ENCODE data around the gene CALML4.

Gene CALML4

DNA sequence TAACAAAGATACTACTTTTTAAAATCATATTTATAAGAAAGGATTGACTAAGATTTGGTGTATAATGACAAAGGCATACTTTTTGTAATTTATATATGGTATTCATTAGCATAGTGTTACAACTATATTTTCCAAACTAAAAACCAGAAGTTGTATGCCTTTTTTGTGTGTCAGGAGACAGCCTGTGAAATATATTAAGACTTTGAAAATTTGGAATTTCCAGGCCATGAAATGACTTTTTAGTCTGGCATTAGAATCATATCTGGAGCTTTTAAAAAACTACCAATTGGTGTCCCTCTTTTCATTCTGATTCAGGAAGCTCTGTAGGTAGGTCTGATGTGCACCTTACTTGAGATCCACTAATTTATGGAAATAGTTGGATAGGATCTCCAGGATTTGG, 41.9 kb downstream of the CALML4 start:
- H3K4me1 ChIP-seq (ENCODE audit: low read depth, poor library complexity, severe bottlenecking) = no peaks in the 10 kb centered on the region
- TF ChIP-seq, protein P1, sequence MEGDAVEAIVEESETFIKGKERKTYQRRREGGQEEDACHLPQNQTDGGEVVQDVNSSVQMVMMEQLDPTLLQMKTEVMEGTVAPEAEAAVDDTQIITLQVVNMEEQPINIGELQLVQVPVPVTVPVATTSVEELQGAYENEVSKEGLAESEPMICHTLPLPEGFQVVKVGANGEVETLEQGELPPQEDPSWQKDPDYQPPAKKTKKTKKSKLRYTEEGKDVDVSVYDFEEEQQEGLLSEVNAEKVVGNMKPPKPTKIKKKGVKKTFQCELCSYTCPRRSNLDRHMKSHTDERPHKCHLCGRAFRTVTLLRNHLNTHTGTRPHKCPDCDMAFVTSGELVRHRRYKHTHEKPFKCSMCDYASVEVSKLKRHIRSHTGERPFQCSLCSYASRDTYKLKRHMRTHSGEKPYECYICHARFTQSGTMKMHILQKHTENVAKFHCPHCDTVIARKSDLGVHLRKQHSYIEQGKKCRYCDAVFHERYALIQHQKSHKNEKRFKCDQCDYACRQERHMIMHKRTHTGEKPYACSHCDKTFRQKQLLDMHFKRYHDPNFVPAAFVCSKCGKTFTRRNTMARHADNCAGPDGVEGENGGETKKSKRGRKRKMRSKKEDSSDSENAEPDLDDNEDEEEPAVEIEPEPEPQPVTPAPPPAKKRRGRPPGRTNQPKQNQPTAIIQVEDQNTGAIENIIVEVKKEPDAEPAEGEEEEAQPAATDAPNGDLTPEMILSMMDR (conservative IDR thresholded peaks at IDR 0.05; ENCODE audit: low read depth, low read length) = no peak
- H3K27me3 ChIP-seq (ENCODE audit: insufficient read depth, low read depth) = no peaks in the 10 kb centered on the region
- no peak overlapping the region for H3K9ac ChIP-seq
- no peak overlapping the region for H3K4me2 ChIP-seq
- H3K79me2 ChIP-seq (ENCODE audit: insufficient read depth, low read depth) = no peaks in the 10 kb centered on the region
- H4K20me1 ChIP-seq (ENCODE audit: insufficient read depth) = no peaks in the 10 kb centered on the region
- H3K36me3 ChIP-seq (ENCODE audit: insufficient read depth) = no peaks in the 10 kb centered on the region
- H2AFZ ChIP-seq (ENCODE audit: low read depth) = no peak overlapping the region
- no peak overlapping the region for H3K4me3 ChIP-seq (IDR thresholded peaks at IDR 0.05; ENCODE audit: insufficient read depth, low read depth, low read length)
- H3K27ac ChIP-seq = no peak overlapping the region

- TF ChIP-seq, protein P1 (conservative IDR thresholded peaks at IDR 0.05; ENCODE audit: low read depth, low read length) = no peak
- no peak overlapping the region for H2AFZ ChIP-seq (ENCODE audit: low read depth)
- no peak overlapping the region for H3K4me2 ChIP-seq
- no peaks in the 10 kb centered on the region for H3K4me1 ChIP-seq (ENCODE audit: low read depth, poor library complexity, severe bottlenecking)
- H3K27ac ChIP-seq = no peak overlapping the region
- H3K9ac ChIP-seq = no peak overlapping the region
- no peaks in the 10 kb centered on the region for H3K27me3 ChIP-seq (ENCODE audit: insufficient read depth, low read depth)
- no peak overlapping the region for H3K4me3 ChIP-seq (IDR thresholded peaks at IDR 0.05; ENCODE audit: insufficient read depth, low read depth, low read length)
- no peaks in the 10 kb centered on the region for H3K79me2 ChIP-seq (ENCODE audit: insufficient read depth, low read depth)
- no peaks in the 10 kb centered on the region for H3K36me3 ChIP-seq (ENCODE audit: insufficient read depth)
- no peaks in the 10 kb centered on the region for H4K20me1 ChIP-seq (ENCODE audit: insufficient read depth)
Measured at GRCh38 chr15:68158046-68158628, 47.0 kb downstream of the CALML4 start.

DNA sequence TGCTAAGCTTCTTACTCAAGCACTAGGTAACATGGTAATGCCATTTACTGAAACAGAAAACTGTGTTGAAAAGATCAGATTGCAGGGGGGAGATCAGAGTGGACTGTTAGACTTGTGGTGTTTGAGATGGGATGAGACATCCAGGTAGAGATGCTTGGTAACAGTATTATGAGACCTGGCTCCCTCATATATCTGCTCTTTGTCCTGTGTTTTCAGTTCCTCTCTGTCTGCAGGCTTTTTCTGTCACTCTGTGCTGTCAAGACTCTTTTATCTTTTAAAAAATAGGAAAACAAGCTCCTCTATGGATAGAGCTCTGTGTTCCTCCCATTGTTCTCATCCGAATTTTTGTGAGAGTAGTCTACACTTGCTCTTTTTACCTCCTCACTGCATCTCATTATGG, 48.1 kb downstream of the CALML4 start:
- H3K27ac ChIP-seq = no peak overlapping the region
- H3K36me3 ChIP-seq (ENCODE audit: insufficient read depth) = no peaks in the 10 kb centered on the region
- no peaks in the 10 kb centered on the region for H3K4me1 ChIP-seq (ENCODE audit: low read depth, poor library complexity, severe bottlenecking)
- H2AFZ ChIP-seq (ENCODE audit: low read depth) = no peak overlapping the region
- no peak overlapping the region for H3K4me3 ChIP-seq (IDR thresholded peaks at IDR 0.05; ENCODE audit: insufficient read depth, low read depth, low read length)
- H3K27me3 ChIP-seq (ENCODE audit: insufficient read depth, low read depth) = no peaks in the 10 kb centered on the region
- no peak overlapping the region for H3K4me2 ChIP-seq
- H3K9ac ChIP-seq = no peak overlapping the region
- no peaks in the 10 kb centered on the region for H3K79me2 ChIP-seq (ENCODE audit: insufficient read depth, low read depth)
- no peaks in the 10 kb centered on the region for H4K20me1 ChIP-seq (ENCODE audit: insufficient read depth)
- TF ChIP-seq, protein P1 (conservative IDR thresholded peaks at IDR 0.05; ENCODE audit: low read depth, low read length) = no peak

- Histone ChIP-seq H3K4me3 (IDR thresholded peaks at IDR 0.05; ENCODE audit: insufficient read depth, low read depth, low read length) (no peak overlapping the region), H3K4me1 (ENCODE audit: low read depth, poor library complexity, severe bottlenecking) (peaks cover 12% of the 10 kb centered on the region), H3K79me2 (ENCODE audit: insufficient read depth, low read depth) (no peaks in the 10 kb centered on the region), H3K27ac (no peak overlapping the region), H3K36me3 (ENCODE audit: insufficient read depth) (no peaks in the 10 kb centered on the region), H4K20me1 (ENCODE audit: insufficient read depth) (no peaks in the 10 kb centered on the region), H3K9ac (no peak overlapping the region), H2AFZ (ENCODE audit: low read depth) (no peak overlapping the region), H3K27me3 (ENCODE audit: insufficient read depth, low read depth) (no peaks in the 10 kb centered on the region), H3K4me2 (no peak overlapping the region)
- TF ChIP-seq, protein P1 (conservative IDR thresholded peaks at IDR 0.05; ENCODE audit: low read depth, low read length) = peak; percentile 57; the same call in 1 of the 2 replicates
Measured at GRCh38 chr15:68154923-68155559, 50.1 kb downstream of the CALML4 start.

Measured in KMS-11 (cell line).